HG03439 (cell line): Measurements from ENCODE around the gene FOXP1.

ENCODE experiments used
- ATAC-seq: cut with Tn5 transposase; IDR thresholded peaks from one replicate; pipeline ENCODE4 v1.9.1; 2021; ENCODE audit warnings: mild to moderate bottlenecking, moderate library complexity; ENCODE audit not compliant: unreplicated experiment

FOXP1 gene

GRCh38 chr3:71316066-71316777 is 267.3 kb downstream of the FOXP1 start:
- ATAC-seq = no peak

GRCh38 chr3:71315431-71315830 is 268.1 kb downstream of the FOXP1 start:
- no peak for ATAC-seq

- ATAC-seq = no peak
Measured at GRCh38 chr3:71313844-71314243, 269.7 kb downstream of the FOXP1 start.

GRCh38 chr3:71312461-71312860 is 271.1 kb downstream of the FOXP1 start:
- no peak for ATAC-seq

GRCh38 chr3:71311661-71312046 is 271.9 kb downstream of the FOXP1 start:
- no peak for ATAC-seq

GRCh38 chr3:71310980-71311660 is 272.4 kb downstream of the FOXP1 start:
- ATAC-seq = no peak

- ATAC-seq = no peak
Measured at GRCh38 chr3:71310359-71310979, 273.1 kb downstream of the FOXP1 start.

- no peak for ATAC-seq
Measured at GRCh38 chr3:71309886-71310285, 273.6 kb downstream of the FOXP1 start.

- no peak for ATAC-seq
Measured at GRCh38 chr3:71309342-71309741, 274.2 kb downstream of the FOXP1 start.

GRCh38 chr3:71308836-71309235 is 274.7 kb downstream of the FOXP1 start:
- ATAC-seq = no peak

GRCh38 chr3:71307991-71308697 is 275.4 kb downstream of the FOXP1 start:
- no peak for ATAC-seq

- ATAC-seq = no peak
Measured at GRCh38 chr3:71305231-71306206, 278.0 kb downstream of the FOXP1 start.

- ATAC-seq = no peak
Measured at GRCh38 chr3:71304684-71305083, 278.8 kb downstream of the FOXP1 start.

- ATAC-seq = no peak
Measured at GRCh38 chr3:71304247-71304646, 279.3 kb downstream of the FOXP1 start.

- no peak for ATAC-seq
Measured at GRCh38 chr3:71303627-71304200, 279.8 kb downstream of the FOXP1 start.

GRCh38 chr3:71302604-71303003 is 280.9 kb downstream of the FOXP1 start:
- ATAC-seq = no peak

GRCh38 chr3:71300951-71301393 is 282.6 kb downstream of the FOXP1 start:
- no peak for ATAC-seq

- no peak for ATAC-seq
Measured at GRCh38 chr3:71299160-71299559, 284.4 kb downstream of the FOXP1 start.

- ATAC-seq = no peak
Measured at GRCh38 chr3:71294919-71295318, 288.6 kb downstream of the FOXP1 start.

GRCh38 chr3:71290301-71290700 is 293.2 kb downstream of the FOXP1 start:
- ATAC-seq = no peak
